ENCODE data around the gene TEX26. TPM values are rescaled to one million over a fixed set of nuclear protein-coding genes. Genes with fewer than 3 reads are reported as not detected.

The TEX26 gene
- total and polyA plus RNA-seq, 2 of the 4 experiments (the other 2 are of a cell fraction): not detected

DNA sequence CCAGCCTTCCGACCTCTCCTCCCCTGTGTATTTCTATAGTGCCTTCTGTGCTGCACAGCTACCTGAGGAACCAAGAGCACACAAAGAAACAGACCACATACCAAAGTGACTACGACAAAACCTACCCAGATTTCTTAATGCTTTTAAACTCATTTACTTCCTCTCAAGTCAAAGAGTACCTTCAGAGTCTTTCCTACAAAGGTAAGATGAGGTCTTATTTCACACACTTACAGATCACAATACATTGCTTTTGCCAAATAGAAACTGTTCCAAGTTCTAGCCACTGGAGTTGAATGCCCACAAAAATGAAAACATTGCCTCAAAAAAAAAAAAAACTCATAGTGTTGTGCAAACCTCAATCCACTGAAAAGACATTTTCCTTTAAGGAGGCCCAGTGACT lies 36.4 kb downstream of the TEX26 start:
- Histone ChIP-seq H2BK20ac (ENCODE audit: low read depth, low read length) (peak overlapping the region; percentile 81), H3K79me1 (ENCODE audit: low read depth in 1 of 2, low read length in 2 of 2) (no peaks in the 10 kb centered on the region), H2AK9ac (replicated peaks; ENCODE audit: low read depth, low read length, poor library complexity) (no peak overlapping the region), H3K9me1 (ENCODE audit: insufficient read depth, low read length) (no peaks in the 10 kb centered on the region; the same call in 1 of the 2 replicates), H3K9me3 (ENCODE audit: control insufficient read depth, insufficient read depth, low read length) (no peaks in the 10 kb centered on the region), H2BK5ac (ENCODE audit: low read depth, low read length, poor library complexity, severe bottlenecking) (no peak overlapping the region), H4K20me1 (ENCODE audit: insufficient read depth, low read length) (no peaks in the 10 kb centered on the region), H2BK120ac (ENCODE audit: low read depth, low read length) (peak overlapping the region; percentile 38), H3K27ac (ENCODE audit: insufficient read depth, low read length) (no peak overlapping the region), H3K14ac (replicated peaks; ENCODE audit: low read depth, low read length) (no peak overlapping the region), H2AK5ac (ENCODE audit: low read depth, low read length) (peak overlapping the region; percentile 0; the same call in 1 of the 2 replicates), H3K36me3 (ENCODE audit: control insufficient read depth, insufficient read depth, low read length) (no peaks in the 10 kb centered on the region), H3K23ac (ENCODE audit: low read depth, low read length) (no peak overlapping the region), H3K56ac (ENCODE audit: extremely low read depth, insufficient read depth, low read length) (no peak overlapping the region), H3K4ac (ENCODE audit: low read depth, low read length) (peak overlapping the region; percentile 59), H3K4me2 (ENCODE audit: low read depth, low read length) (no peak overlapping the region), H4K5ac (ENCODE audit: low read depth, low read length) (peak overlapping the region; percentile 75), H2BK15ac (ENCODE audit: low read depth, low read length) (peak overlapping the region; percentile 39; the same call in 1 of the 3 replicates), H3K4me1 (ENCODE audit: control insufficient read depth, insufficient read depth, low read length) (peaks cover 25% of the 10 kb centered on the region), H3K18ac (ENCODE audit: low read depth, low read length) (peak overlapping the region; percentile 24), H4K8ac (ENCODE audit: low read depth in 2 of 2, low read length in 2 of 2) (peak overlapping the region in 1 of 2 experiments; percentile 17; a peak in 1 of 4 replicates), H2AFZ (replicated peaks; ENCODE audit: low read length, poor library complexity) (no peak overlapping the region), H3K4me3 (ENCODE audit: insufficient read depth, low read depth, low read length) (no peak overlapping the region), H3K9ac (ENCODE audit: low read depth, low read length) (no peak overlapping the region), H3K27me3 (ENCODE audit: control insufficient read depth, insufficient read depth, low read length) (no peaks in the 10 kb centered on the region), H4K91ac (ENCODE audit: insufficient read depth, low read depth, low read length) (peak overlapping the region; percentile 25; the same call in 1 of the 2 replicates)
- BruUV-seq (replicated peaks): no TSS peak
- ChIA-PET CTCF (interaction anchor here (0.6 to 1.4 kb wide), 2 partner anchors 10 to 219 kb away, joined by 4 read pairs; no protein-coding TSS in a partner anchor), POLR2A (ENCODE audit: unreplicated experiment) (interaction anchor here (0.7 kb wide), 1 partner anchor 20 kb away, joined by 5 read pairs; no protein-coding TSS in a partner anchor)
- dilution Hi-C loops (cut with HindIII; ENCODE audit: low sequenced_read_pairs, unreplicated experiment): no loop called here
- TF ChIP-seq RAD21 (IDR thresholded peaks at IDR 0.05; ENCODE audit: low read length): no peak
- TF ChIP-seq MAFK (IDR thresholded peaks at IDR 0.05; ENCODE audit: low read depth, low read length): no peak
- peak; percentile 77 for TF ChIP-seq CEBPB (IDR thresholded peaks at IDR 0.05; ENCODE audit: low read depth, low read length)
- no peak for TF ChIP-seq NFE2L2 (IDR thresholded peaks at IDR 0.05; ENCODE audit: low read depth, low read length)
- no peak for TF ChIP-seq FOS (IDR thresholded peaks at IDR 0.05; ENCODE audit: low read depth, low read length)
- TF ChIP-seq BHLHE40 (IDR thresholded peaks at IDR 0.05; ENCODE audit: low read depth, low read length): no peak
- no peak for TF ChIP-seq MXI1 (IDR thresholded peaks at IDR 0.05; ENCODE audit: borderline replicate concordance, low read depth, low read length)
- WGBS, 2 experiments (ENCODE audit: extremely low coverage in 2 of 2, insufficient read length in 1 of 2): 89% methylated on average over 1 of the region's 2 CpGs; no CpG with 5 or more reads in 1 of the 2 experiments
- ATAC-seq (ENCODE audit: low read depth) (peak; percentile 44), DNase-seq (peak; percentile 55)
- intact Hi-C loops (cut with micrococcal nuclease): no loop called here
- in situ Hi-C loops (cut with MboI; ENCODE audit: low sequenced_read_pairs): no loop called here

Data from IMR-90 (cell line).